GM19240 (cell line): ENCODE measurements around the gene CNPY2.
"Not testable (repeated sequence)": the region's sequence is repeated elsewhere in the genome, so short reads cannot be mapped to it uniquely, and the experiment has no call there.

Experiments
- DNase-seq: peaks from one replicate; pipeline ENCODE4 v3.0.0; 2011; ENCODE audit warnings: low spot score; ENCODE audit not compliant: insufficient read length

CNPY2 gene

GRCh38 chr12:56333679-56334489 lies 18.1 kb upstream of the CNPY2 start, which contains the start of gene PAN2:
Gene PAN2, minus strand, starts transcription at chr12:56334000. Its CDS starts 906 bp downstream, at chr12:56333094.
- DNase-seq: peak; percentile 99

- DNase-seq: no peak
Measured at GRCh38 chr12:56333197-56333678, 17.4 kb upstream of the CNPY2 start.

- DNase-seq: no peak
Measured at GRCh38 chr12:56332512-56333196, 16.9 kb upstream of the CNPY2 start.

GRCh38 chr12:56330936-56331490 lies 15.2 kb upstream of the CNPY2 start:
- DNase-seq: no peak

GRCh38 chr12:56326533-56326932 lies 10.7 kb upstream of the CNPY2 start:
- DNase-seq: no peak

GRCh38 chr12:56326126-56326525 lies 10.3 kb upstream of the CNPY2 start:
- DNase-seq: no peak

- no peak for DNase-seq
Measured at GRCh38 chr12:56324206-56324605, 8.4 kb upstream of the CNPY2 start.

GRCh38 chr12:56321610-56322009 lies 5.8 kb upstream of the CNPY2 start:
- DNase-seq: not testable (repeated sequence)

- no peak for DNase-seq
Measured at GRCh38 chr12:56321027-56321426, 5.2 kb upstream of the CNPY2 start.

- no peak for DNase-seq
Measured at GRCh38 chr12:56317675-56318074, 1.9 kb upstream of the CNPY2 start.

- no peak for DNase-seq
Measured at GRCh38 chr12:56315249-56315621, 553 bp downstream of the CNPY2 start.

- no peak for DNase-seq
Measured at GRCh38 chr12:56311003-56311402, 4.8 kb downstream of the CNPY2 start.

- no peak for DNase-seq
Measured at GRCh38 chr12:56308714-56309113, 7.1 kb downstream of the CNPY2 start.

- no peak for DNase-seq
Measured at GRCh38 chr12:56307221-56307965, 8.4 kb downstream of the CNPY2 start.

GRCh38 chr12:56304872-56305590 lies 10.8 kb downstream of the CNPY2 start:
- no peak for DNase-seq

- no peak for DNase-seq
Measured at GRCh38 chr12:56304276-56304675, 11.5 kb downstream of the CNPY2 start.

- DNase-seq: no peak
Measured at GRCh38 chr12:56300644-56301464, 14.9 kb downstream of the CNPY2 start.

GRCh38 chr12:56299853-56300643 lies 15.7 kb downstream of the CNPY2 start, which contains the start of gene CS:
Gene CS, minus strand, starts transcription at chr12:56300330. Its CDS starts 129 bp downstream, at chr12:56300201.
- peak; percentile 90 for DNase-seq

- no peak for DNase-seq
Measured at GRCh38 chr12:56299308-56299852, 16.4 kb downstream of the CNPY2 start.
